GM18508 (cell line): Measurements from ENCODE around the gene ZBTB40.

Experiments
- ATAC-seq: cut with Tn5 transposase; IDR thresholded peaks from one replicate; pipeline ENCODE4 v1.9.1; 2021; ENCODE audit warnings: moderate number of reproducible peaks; ENCODE audit not compliant: insufficient read depth, unreplicated experiment

The ZBTB40 gene

GRCh38 chr1:22527555-22528296, 76.1 kb downstream of the ZBTB40 start:
- no peak for ATAC-seq

- no peak for ATAC-seq
These were observed 76.8 kb downstream of the ZBTB40 start for GRCh38 chr1:22528451-22528850.

GRCh38 chr1:22529901-22530621, 78.4 kb downstream of the ZBTB40 start:
- no peak for ATAC-seq

DNA sequence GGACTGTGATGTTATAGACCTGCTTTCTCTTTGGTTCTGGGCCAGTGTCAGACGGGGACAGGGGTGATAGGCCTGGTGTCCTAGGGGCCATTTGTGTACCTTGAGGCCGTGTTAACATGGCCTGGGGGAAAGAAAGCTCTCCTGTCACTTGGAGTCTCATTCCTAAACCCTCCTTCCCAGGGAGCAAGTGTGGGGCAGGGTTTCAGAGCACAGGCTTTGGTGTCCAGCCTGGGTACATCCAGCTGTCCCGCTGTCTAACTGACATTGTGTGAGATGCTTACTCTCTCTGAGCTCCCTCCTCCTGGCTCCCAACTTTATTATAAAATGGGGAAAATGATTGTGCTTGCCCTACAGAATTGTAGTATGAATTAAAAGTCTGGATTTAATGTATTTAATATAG, 79.1 kb downstream of the ZBTB40 start:
- ATAC-seq, result no peak

- no peak for ATAC-seq
These were observed 79.6 kb downstream of the ZBTB40 start for GRCh38 chr1:22531251-22531650.

- no peak for ATAC-seq
These were observed 81.7 kb downstream of the ZBTB40 start for GRCh38 chr1:22533244-22533895.

GRCh38 chr1:22534951-22535350, 83.3 kb downstream of the ZBTB40 start:
- no peak for ATAC-seq

DNA sequence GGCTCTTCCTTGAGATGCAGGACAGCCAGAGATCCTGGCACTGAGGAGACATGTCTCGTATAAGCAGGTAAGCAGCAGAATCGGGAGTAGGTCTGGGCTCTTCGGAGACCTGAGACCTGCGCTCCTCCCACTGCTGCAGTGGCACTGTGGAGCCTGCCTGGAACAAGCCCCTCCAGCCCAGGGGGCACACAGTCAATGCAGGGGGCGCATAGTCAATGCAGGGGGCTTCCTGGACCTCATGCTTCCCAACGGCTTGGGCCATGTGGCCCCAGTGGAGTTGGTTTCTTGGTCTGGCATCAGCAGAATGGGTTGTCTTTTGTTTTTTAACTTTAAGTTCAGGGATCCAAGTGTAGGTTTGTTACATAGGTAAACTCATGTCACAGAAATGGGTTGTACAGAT, 83.7 kb downstream of the ZBTB40 start:
- no peak for ATAC-seq

- ATAC-seq, result no peak
These were observed 84.9 kb downstream of the ZBTB40 start for GRCh38 chr1:22536506-22536905.

GRCh38 chr1:22537441-22538139, 85.9 kb downstream of the ZBTB40 start:
- no peak for ATAC-seq

DNA sequence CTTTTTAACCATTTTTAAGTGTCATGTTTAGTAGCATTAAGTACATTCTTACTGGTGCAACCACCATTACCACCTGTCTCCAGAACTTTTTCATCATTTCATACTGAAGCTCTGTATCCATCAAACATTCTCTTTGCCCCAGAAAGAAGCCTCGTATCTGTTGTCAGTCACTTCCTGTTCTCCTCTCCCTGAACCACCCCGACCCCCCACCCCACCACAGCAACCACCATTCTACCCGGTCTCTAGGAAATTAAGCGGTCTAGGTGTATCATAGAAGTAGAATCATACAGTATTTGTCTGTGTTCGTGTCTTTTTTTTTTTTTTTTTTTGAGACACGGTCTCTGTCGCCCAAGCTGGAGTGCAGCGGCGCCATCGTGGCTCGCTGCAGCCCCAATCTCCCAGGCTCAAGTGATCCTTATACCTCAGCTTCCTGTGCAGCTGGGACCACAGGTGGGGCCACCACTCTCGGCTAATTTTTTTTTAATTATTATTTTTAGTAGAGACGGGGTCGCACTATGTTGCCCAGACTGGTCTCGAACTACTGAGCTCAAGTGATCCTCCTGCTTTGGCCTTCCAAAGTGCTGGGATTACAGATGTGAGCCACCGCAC, 88.0 kb downstream of the ZBTB40 start:
- ATAC-seq, result no peak

DNA sequence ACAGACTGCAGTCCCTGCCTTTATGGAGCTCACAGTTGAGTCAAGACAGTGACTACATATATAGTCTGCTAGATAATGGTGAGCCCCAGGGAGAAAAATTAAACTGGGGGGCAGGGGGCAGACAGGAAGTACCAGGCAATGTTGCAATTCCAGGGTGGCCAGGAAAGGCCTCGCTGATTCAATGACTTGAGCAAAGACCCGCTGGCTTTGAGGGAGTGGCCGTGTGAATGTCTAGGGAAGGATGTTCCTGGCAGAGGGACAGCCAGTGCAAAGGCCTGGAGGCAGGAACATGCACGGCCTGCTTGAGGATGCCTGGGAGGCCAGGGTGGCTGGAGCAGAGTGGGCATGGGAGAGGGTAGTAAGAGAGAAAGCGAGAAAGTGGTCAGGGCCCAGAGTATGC, 88.7 kb downstream of the ZBTB40 start:
- ATAC-seq, result no peak

DNA sequence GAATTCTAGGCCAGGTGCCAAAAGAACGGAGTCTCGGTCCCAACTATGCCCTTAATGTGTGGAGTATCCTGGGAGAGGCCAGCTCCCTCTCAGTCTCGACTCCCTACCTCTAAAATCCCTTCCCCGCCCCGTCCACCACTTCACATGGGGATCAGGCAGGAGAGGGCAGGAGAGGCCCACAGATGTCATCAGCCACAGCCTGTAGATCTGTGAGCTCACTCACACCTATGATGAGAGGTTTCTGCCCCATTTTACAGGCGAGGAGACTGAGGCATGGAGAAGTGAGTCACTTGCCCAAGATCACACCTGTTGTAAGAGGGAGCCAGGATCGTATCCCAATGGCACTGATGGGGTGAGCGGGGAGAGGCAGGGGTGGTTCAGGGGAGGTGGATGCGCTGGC, 91.2 kb downstream of the ZBTB40 start:
- no peak for ATAC-seq

GRCh38 chr1:22543679-22544078, 92.0 kb downstream of the ZBTB40 start:
- no peak for ATAC-seq

- no peak for ATAC-seq
These were observed 93.0 kb downstream of the ZBTB40 start for GRCh38 chr1:22544606-22545005.

- no peak for ATAC-seq
These were observed 93.5 kb downstream of the ZBTB40 start for GRCh38 chr1:22545141-22545540.

- ATAC-seq, result no peak
These were observed 95.7 kb downstream of the ZBTB40 start for GRCh38 chr1:22547186-22547817.

- no peak for ATAC-seq
These were observed 96.3 kb downstream of the ZBTB40 start for GRCh38 chr1:22547818-22548462.

DNA sequence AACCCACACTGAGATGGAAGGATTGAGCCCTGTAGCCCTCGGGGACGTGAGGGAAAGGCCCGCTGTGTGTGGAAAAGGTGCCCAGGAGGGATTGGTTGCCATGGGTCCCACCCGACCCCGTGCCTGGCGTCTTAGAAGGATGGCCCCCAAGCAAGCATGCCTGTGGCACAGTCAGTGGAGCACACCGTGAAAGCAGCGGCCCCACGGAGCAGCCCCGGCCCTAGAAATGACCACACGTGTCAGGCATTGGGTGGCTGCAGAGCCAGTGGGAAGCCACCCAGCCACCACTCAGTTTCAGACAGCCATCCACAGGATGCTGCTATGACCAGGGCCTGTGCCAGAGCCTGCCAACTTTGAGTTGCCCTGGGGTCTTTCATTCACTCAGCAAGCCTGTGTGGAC, 98.4 kb downstream of the ZBTB40 start:
- no peak for ATAC-seq
